Measurements from ENCODE around the gene ITPR3.

DNA sequence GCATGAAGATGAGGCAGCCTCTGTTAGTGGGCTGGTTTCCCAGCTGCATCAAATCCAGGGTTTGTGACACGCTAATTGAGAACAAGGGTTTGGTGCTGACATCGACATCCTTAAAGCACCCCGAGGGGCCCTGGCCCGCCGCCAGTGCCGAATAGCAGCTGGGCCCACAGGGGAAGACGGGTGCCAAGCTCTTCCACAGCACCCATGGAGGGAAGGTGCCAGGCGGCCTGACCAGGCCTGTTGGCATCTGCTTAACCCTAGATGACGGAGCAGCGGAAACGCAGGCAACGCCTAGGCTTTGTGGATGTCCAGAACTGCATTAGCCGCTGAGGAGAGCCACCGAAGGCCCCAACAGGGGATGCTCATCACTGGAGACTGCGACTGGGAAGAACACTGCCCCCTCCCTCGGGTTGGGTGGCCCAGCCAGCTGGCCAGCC, 74.3 kb downstream of the ITPR3 start:
- no peak for TF ChIP-seq EP300 (IDR thresholded peaks at IDR 0.05; ENCODE audit: borderline replicate concordance in 1 of 2, low read depth in 1 of 2, low read length in 1 of 2)
- TF ChIP-seq, protein P1, sequence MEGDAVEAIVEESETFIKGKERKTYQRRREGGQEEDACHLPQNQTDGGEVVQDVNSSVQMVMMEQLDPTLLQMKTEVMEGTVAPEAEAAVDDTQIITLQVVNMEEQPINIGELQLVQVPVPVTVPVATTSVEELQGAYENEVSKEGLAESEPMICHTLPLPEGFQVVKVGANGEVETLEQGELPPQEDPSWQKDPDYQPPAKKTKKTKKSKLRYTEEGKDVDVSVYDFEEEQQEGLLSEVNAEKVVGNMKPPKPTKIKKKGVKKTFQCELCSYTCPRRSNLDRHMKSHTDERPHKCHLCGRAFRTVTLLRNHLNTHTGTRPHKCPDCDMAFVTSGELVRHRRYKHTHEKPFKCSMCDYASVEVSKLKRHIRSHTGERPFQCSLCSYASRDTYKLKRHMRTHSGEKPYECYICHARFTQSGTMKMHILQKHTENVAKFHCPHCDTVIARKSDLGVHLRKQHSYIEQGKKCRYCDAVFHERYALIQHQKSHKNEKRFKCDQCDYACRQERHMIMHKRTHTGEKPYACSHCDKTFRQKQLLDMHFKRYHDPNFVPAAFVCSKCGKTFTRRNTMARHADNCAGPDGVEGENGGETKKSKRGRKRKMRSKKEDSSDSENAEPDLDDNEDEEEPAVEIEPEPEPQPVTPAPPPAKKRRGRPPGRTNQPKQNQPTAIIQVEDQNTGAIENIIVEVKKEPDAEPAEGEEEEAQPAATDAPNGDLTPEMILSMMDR (IDR thresholded peaks at IDR 0.05): no peak
- no peak for TF ChIP-seq TAF1 (IDR thresholded peaks at IDR 0.05; ENCODE audit: borderline replicate concordance, low read depth, low read length)
- no peak for TF ChIP-seq MXI1 (IDR thresholded peaks at IDR 0.05; ENCODE audit: low read depth, low read length)
